ENCODE results near the gene HCST.
"Not testable (repeated sequence)": the region's sequence is repeated elsewhere in the genome, so short reads cannot be mapped to it uniquely, and the experiment has no call there.

HCST gene

GRCh38 chr19:35901854-35902661, at the start of gene HCST:
TSS of gene HCST (plus strand) at chr19:35902529. CDS start at chr19:35902594, 65 bp downstream.
- DNase-seq, result peak; percentile 31

- no peak for DNase-seq
These were observed 49.1 kb upstream of the HCST start for GRCh38 chr19:35853038-35853756.

- DNase-seq, result peak; percentile 35
These were observed 45.7 kb upstream of the HCST start, which contains the start of gene KIRREL2 for GRCh38 chr19:35856546-35857149. TSS of gene KIRREL2 (plus strand) at chr19:35856911. CDS start at chr19:35857120, 209 bp downstream.

- no peak for DNase-seq
These were observed 44.0 kb upstream of the HCST start for GRCh38 chr19:35858311-35858710.

- no peak for DNase-seq
These were observed 42.9 kb upstream of the HCST start for GRCh38 chr19:35859414-35859813.

GRCh38 chr19:35860436-35860817, 41.9 kb upstream of the HCST start:
- no peak for DNase-seq

GRCh38 chr19:35860818-35861639, 41.3 kb upstream of the HCST start:
- DNase-seq, result no peak

GRCh38 chr19:35861640-35862160, 40.6 kb upstream of the HCST start:
- DNase-seq, result no peak

GRCh38 chr19:35862528-35862927, 39.8 kb upstream of the HCST start:
- DNase-seq, result no peak

- no peak for DNase-seq
These were observed 39.3 kb upstream of the HCST start for GRCh38 chr19:35863018-35863417.

GRCh38 chr19:35868172-35868822, 34.0 kb upstream of the HCST start, which contains the start of gene APLP1:
TSS of gene APLP1 (plus strand) at chr19:35868574. CDS start at chr19:35868637, 63 bp downstream.
- DNase-seq, result peak; percentile 80

GRCh38 chr19:35868823-35869326, 33.5 kb upstream of the HCST start:
- DNase-seq, result no peak

- peak; percentile 84 for DNase-seq
These were observed 32.8 kb upstream of the HCST start for GRCh38 chr19:35869327-35870123.

GRCh38 chr19:35870124-35870736, 32.1 kb upstream of the HCST start:
- not testable (repeated sequence) for DNase-seq

GRCh38 chr19:35870798-35871197, 31.5 kb upstream of the HCST start:
- DNase-seq, result no peak

- DNase-seq, result no peak
These were observed 30.7 kb upstream of the HCST start for GRCh38 chr19:35871611-35872010.

- DNase-seq, result no peak
These were observed 30.1 kb upstream of the HCST start for GRCh38 chr19:35872180-35872579.

- no peak for DNase-seq
These were observed 27.9 kb upstream of the HCST start for GRCh38 chr19:35874392-35874930.

GRCh38 chr19:35879068-35879467, 23.3 kb upstream of the HCST start:
- DNase-seq, result no peak

GRCh38 chr19:35879770-35880317, 22.5 kb upstream of the HCST start:
- peak; percentile 81 for DNase-seq

Data from activated naive CD4-positive, alpha-beta T cell treated with Interleukin-2 at 50 U/mL for 16 hours (primary cell).